Measurements from ENCODE around the gene REPS2.

DNA sequence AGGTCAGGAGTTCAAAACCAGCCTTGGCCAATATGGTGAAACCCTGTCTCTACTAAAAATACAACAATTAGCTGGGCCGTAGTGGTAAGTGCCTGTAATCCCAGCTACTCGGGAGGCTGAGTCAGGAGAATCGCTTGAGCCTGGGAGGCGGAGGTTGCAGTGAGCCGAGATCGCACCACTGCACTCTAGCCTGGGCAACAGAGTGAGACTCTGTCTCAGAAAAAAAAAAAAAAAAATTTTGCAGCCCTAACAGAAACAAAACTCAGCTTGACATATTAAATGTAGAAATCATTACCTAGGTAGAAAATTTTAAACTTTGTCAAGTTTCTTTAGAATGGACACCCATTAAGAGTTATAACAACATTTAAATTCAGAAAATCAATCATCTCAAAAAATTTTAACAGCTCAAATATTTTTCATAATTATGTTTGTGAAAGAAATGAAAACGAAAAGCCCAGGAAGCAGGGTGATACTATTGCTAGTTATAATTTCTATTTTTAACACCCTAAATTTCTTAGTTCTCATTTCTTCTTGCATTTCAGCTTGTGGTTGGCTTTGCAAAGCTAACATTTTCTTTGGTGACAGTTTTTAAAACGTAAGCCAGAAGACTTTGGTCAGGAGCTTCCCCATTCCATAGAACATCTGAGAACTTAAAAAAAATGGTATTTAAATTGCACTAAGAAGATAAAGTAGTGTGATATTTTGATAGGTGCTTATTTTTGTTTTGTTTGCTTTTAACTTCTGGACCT lies 43.0 kb upstream of the REPS2 start:
- TF ChIP-seq POLR2A (IDR thresholded peaks at IDR 0.05) = no peak
- TF ChIP-seq, protein P1, sequence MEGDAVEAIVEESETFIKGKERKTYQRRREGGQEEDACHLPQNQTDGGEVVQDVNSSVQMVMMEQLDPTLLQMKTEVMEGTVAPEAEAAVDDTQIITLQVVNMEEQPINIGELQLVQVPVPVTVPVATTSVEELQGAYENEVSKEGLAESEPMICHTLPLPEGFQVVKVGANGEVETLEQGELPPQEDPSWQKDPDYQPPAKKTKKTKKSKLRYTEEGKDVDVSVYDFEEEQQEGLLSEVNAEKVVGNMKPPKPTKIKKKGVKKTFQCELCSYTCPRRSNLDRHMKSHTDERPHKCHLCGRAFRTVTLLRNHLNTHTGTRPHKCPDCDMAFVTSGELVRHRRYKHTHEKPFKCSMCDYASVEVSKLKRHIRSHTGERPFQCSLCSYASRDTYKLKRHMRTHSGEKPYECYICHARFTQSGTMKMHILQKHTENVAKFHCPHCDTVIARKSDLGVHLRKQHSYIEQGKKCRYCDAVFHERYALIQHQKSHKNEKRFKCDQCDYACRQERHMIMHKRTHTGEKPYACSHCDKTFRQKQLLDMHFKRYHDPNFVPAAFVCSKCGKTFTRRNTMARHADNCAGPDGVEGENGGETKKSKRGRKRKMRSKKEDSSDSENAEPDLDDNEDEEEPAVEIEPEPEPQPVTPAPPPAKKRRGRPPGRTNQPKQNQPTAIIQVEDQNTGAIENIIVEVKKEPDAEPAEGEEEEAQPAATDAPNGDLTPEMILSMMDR (IDR thresholded peaks at IDR 0.05) = no peak
